Neural cell (in vitro differentiated cells): ENCODE measurements around the gene NOTUM. TPM values are rescaled to one million over a fixed set of nuclear protein-coding genes. Genes with fewer than 3 reads are reported as not detected.

ENCODE experiments used
- H2AFZ ChIP-seq: fragments of 200-600, 300-800 bp; sonication (generic), shearing (Covaris generic); 2 replicates; pipeline ENCODE4 v1.6.0; 2014; ENCODE audit warnings: low read depth, mild to moderate bottlenecking, antibody characterized with exemption, low read length, moderate library complexity
- H3F3A ChIP-seq: fragments of 200-600 bp; shearing (Covaris generic); 2 replicates; pipeline ENCODE4 v1.6.1; 2016; ENCODE audit warnings: mild to moderate bottlenecking, moderate library complexity, mixed read lengths, antibody characterized with exemption, low read length; ENCODE audit not compliant: insufficient read depth, poor library complexity, severe bottlenecking
- H3K27ac ChIP-seq: fragments of 200-600, 300-800 bp; sonication (generic), shearing (Covaris generic); 2 replicates; pipeline ENCODE4 v1.5.1; 2014; ENCODE audit warnings: mild to moderate bottlenecking, low read length, moderate library complexity
- H3K27me3 ChIP-seq: fragments of 300-800, 200-600 bp; sonication (generic), shearing (Covaris generic); 2 replicates; pipeline ENCODE4 v1.6.0; 2014; ENCODE audit warnings: mild to moderate bottlenecking, low read depth, low read length, moderate library complexity; ENCODE audit not compliant: insufficient read depth
- H3K36me3 ChIP-seq: fragments of 300-800, 200-600 bp; sonication (generic), shearing (Covaris generic); 2 replicates; pipeline ENCODE4 v1.5.1; 2014; ENCODE audit warnings: mild to moderate bottlenecking, antibody characterized with exemption, low read length, moderate library complexity; ENCODE audit not compliant: insufficient read depth
- H3K4me2 ChIP-seq: fragments of 300-800, 200-600 bp; sonication (generic), shearing (Covaris generic); 2 replicates; pipeline ENCODE4 v1.6.0; 2014; ENCODE audit warnings: mild to moderate bottlenecking, low read length
- H3K4me3 ChIP-seq: fragments of 300-800, 200-600 bp; sonication (generic), shearing (Covaris generic); 2 replicates; pipeline ENCODE4 v1.5.1; 2014; ENCODE audit warnings: mild to moderate bottlenecking, low read length, moderate library complexity
- H3K79me2 ChIP-seq: fragments of 200-600 bp; shearing (Covaris generic); replicated peaks from 2 replicates; pipeline ENCODE4 v1.6.0; 2014; ENCODE audit warnings: mild to moderate bottlenecking, low read length, moderate library complexity; ENCODE audit not compliant: insufficient read depth
- H3K9ac ChIP-seq: fragments of 300-800, 200-600 bp; sonication (generic), shearing (Covaris generic); 2 replicates; pipeline ENCODE4 v1.6.1; 2016; ENCODE audit warnings: mild to moderate bottlenecking, low read length, mixed read lengths
- H3K9me2 ChIP-seq: fragments of 200-600 bp; shearing (Covaris generic); 2 replicates; pipeline ENCODE4 v1.6.1; 2016; ENCODE audit warnings: mild to moderate bottlenecking, low read length, mixed read lengths; ENCODE audit not compliant: insufficient read depth
- H3K9me3 ChIP-seq: fragments of 200-600, 300-800 bp; sonication (generic), shearing (Covaris generic); 2 replicates; pipeline ENCODE4 v1.6.1; 2016; ENCODE audit warnings: mild to moderate bottlenecking, mixed run types, low read length, moderate library complexity, mixed read lengths
- H4K20me1 ChIP-seq: fragments of 200-600 bp; shearing (Covaris generic); 2 replicates; pipeline ENCODE4 v1.6.1; 2016; ENCODE audit warnings: mild to moderate bottlenecking, mixed run types; ENCODE audit not compliant: insufficient read depth
- CTCF ChIP-seq: fragments of 450-650 bp; IDR thresholded peaks from 2 replicates; pipeline ENCODE4 v1.5.1; 2014; ENCODE audit warnings: antibody characterized with exemption, mild to moderate bottlenecking, moderate library complexity; ENCODE audit not compliant: poor library complexity, severe bottlenecking
- EP300 ChIP-seq: fragments of 450-650 bp; conservative IDR thresholded peaks from 2 replicates; pipeline ENCODE4 v1.6.1; 2014; ENCODE audit warnings: antibody characterized with exemption, mild to moderate bottlenecking, moderate library complexity; ENCODE audit not compliant: poor library complexity, severe bottlenecking
- EZH2 ChIP-seq: fragments of 200-600, 300-800 bp; shearing (Covaris generic), sonication (generic); IDR thresholded peaks from 2 replicates; pipeline ENCODE4 v1.6.1; 2014; ENCODE audit warnings: antibody characterized with exemption, low read length, borderline replicate concordance, mild to moderate bottlenecking; ENCODE audit not compliant: insufficient read depth, poor library complexity, severe bottlenecking
- MXI1 ChIP-seq: fragments of 450-650 bp; conservative IDR thresholded peaks from 2 replicates; pipeline ENCODE4 v1.6.1; 2014; ENCODE audit warnings: antibody characterized with exemption, mild to moderate bottlenecking; ENCODE audit not compliant: poor library complexity, severe bottlenecking
- POLR2AphosphoS5 ChIP-seq: IDR thresholded peaks from 2 replicates; pipeline ENCODE4 v1.6.1; 2012
- RAD21 ChIP-seq: fragments of 450-650 bp; conservative IDR thresholded peaks from 2 replicates; pipeline ENCODE4 v1.6.1; 2014; ENCODE audit warnings: antibody characterized with exemption, mild to moderate bottlenecking, moderate library complexity
- SMC3 ChIP-seq: fragments of 450-650 bp; conservative IDR thresholded peaks from 2 replicates; pipeline ENCODE4 v1.6.1; 2014; ENCODE audit warnings: antibody characterized with exemption, mild to moderate bottlenecking, moderate library complexity; ENCODE audit not compliant: poor library complexity
- TAF1 ChIP-seq: IDR thresholded peaks from 2 replicates; pipeline ENCODE4 v1.6.1; 2012; ENCODE audit warnings: low read depth
- polyA plus RNA-seq: library from polyadenylated mRNA; depleted of rRNA; stranded (reverse); fragments of >200 nt; gene quantifications from 2 replicates; pipeline ENCODE4 v1.2.3, GENCODE V29; 2014
- TF ChIP-seq, protein P1 (sequence below): IDR thresholded peaks from 2 replicates; pipeline ENCODE4 v1.6.1; 2012; ENCODE audit warnings: borderline replicate concordance

Gene NOTUM
- polyA plus RNA-seq, 1 donor from 2014 or later, result not detected

DNA sequence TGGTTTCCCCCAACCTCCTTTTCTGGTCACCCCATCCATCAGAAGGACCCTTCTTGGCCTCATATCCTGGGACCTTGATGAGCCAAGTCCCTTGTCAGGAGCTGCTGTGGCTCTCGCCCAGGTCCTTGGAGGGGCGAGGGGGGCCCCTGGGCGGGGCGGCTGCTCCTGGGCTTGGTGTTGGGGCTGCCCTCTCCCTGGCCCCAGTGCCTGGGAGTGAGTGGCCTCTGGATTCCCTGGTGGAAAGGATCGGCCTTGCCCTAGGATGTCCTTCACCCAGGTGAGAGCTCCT, 6.2 kb upstream of the NOTUM start:
- Histone ChIP-seq H2AFZ (no peak overlapping the region), H3K27me3 (peaks cover 19% of the 10 kb centered on the region), H3K9me3 (no peaks in the 10 kb centered on the region), H3K9me2 (no peaks in the 10 kb centered on the region), H3K79me2 (no peaks in the 10 kb centered on the region), H3K9ac (no peak overlapping the region), H3K27ac (no peak overlapping the region), H3F3A (no peaks in the 10 kb centered on the region), H3K36me3 (no peaks in the 10 kb centered on the region), H3K4me2 (no peak overlapping the region), H3K4me3 (no peak overlapping the region), H4K20me1 (no peaks in the 10 kb centered on the region)
- TF ChIP-seq MXI1 (no peak), RAD21 (no peak), EP300 (no peak), TAF1 (no peak), POLR2AphosphoS5 (no peak), CTCF (no peak), SMC3 (no peak), EZH2 (no peak)
- TF ChIP-seq, protein P1, sequence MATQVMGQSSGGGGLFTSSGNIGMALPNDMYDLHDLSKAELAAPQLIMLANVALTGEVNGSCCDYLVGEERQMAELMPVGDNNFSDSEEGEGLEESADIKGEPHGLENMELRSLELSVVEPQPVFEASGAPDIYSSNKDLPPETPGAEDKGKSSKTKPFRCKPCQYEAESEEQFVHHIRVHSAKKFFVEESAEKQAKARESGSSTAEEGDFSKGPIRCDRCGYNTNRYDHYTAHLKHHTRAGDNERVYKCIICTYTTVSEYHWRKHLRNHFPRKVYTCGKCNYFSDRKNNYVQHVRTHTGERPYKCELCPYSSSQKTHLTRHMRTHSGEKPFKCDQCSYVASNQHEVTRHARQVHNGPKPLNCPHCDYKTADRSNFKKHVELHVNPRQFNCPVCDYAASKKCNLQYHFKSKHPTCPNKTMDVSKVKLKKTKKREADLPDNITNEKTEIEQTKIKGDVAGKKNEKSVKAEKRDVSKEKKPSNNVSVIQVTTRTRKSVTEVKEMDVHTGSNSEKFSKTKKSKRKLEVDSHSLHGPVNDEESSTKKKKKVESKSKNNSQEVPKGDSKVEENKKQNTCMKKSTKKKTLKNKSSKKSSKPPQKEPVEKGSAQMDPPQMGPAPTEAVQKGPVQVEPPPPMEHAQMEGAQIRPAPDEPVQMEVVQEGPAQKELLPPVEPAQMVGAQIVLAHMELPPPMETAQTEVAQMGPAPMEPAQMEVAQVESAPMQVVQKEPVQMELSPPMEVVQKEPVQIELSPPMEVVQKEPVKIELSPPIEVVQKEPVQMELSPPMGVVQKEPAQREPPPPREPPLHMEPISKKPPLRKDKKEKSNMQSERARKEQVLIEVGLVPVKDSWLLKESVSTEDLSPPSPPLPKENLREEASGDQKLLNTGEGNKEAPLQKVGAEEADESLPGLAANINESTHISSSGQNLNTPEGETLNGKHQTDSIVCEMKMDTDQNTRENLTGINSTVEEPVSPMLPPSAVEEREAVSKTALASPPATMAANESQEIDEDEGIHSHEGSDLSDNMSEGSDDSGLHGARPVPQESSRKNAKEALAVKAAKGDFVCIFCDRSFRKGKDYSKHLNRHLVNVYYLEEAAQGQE, result no peak

DNA sequence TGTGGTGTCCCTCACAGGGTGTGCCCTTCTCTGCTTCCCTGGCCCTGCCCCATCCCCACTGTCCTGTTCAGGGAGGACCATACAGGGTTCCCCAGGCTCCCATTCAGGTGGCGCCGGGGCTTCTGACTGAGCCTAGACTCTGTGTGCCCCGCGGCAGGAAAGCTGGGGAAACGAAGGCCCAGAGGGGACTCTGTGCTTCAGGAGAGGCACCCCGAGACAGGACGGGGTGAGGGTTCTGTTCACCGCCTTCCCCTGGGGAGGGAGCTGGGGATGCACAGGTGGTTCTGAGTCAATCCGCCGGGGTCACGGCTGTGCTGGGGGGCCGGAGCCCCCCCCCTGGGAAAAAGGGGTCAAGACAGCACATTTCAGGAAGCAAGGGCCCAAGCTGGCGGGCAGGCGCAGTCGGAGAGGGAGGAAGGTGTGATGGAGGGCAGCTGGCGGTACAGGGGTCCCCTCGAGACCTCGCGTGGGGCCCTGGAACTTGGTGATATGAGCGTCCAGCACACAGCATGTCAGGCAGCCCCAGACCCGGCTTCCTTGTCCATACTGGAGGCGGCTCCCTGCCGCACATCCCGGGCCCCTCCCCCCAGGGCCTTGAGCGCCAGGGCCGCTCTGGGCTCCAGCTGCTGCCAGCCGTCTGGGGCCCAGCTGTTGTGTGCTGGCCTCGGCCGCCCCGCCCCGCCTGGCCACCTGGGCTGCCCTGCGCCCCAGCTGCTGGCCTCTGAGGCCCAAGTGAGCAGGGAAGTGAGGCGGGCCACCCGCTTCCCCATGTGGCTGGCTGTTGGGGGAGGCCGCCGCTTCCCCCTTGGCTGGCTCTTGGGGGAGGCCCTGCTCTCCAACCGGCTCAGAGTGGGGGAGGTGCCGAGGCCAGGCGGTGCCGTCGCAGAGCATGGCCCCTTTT, 5.6 kb upstream of the NOTUM start:
- H3K27me3 ChIP-seq, result peaks cover 25% of the 10 kb centered on the region
- no peak overlapping the region for H3K27ac ChIP-seq
- H3K9ac ChIP-seq, result no peak overlapping the region
- H4K20me1 ChIP-seq, result no peaks in the 10 kb centered on the region
- H3K9me2 ChIP-seq, result no peaks in the 10 kb centered on the region
- no peaks in the 10 kb centered on the region for H3F3A ChIP-seq
- no peaks in the 10 kb centered on the region for H3K79me2 ChIP-seq
- H3K4me2 ChIP-seq, result no peak overlapping the region
- H3K36me3 ChIP-seq, result no peaks in the 10 kb centered on the region
- no peak overlapping the region for H3K4me3 ChIP-seq
- no peaks in the 10 kb centered on the region for H3K9me3 ChIP-seq
- H2AFZ ChIP-seq, result no peak overlapping the region
- no peak for TF ChIP-seq CTCF
- no peak for TF ChIP-seq MXI1
- no peak for TF ChIP-seq EZH2
- TF ChIP-seq EP300, result no peak
- no peak for TF ChIP-seq TAF1
- no peak for TF ChIP-seq RAD21
- TF ChIP-seq, protein P1, result no peak
- TF ChIP-seq POLR2AphosphoS5, result no peak
- no peak for TF ChIP-seq SMC3
